VCaP (cell line): Measurements from ENCODE around the gene HOXA2.

Experiments used
- H3K27ac ChIP-seq: fragments of 450-650 bp; 2 replicates; pipeline ENCODE4 v1.5.1; 2017
- TF ChIP-seq, protein P1 (sequence below): fragments of 450-650 bp; conservative IDR thresholded peaks from 2 replicates; pipeline ENCODE4 v1.5.1; 2017; ENCODE audit warnings: mild to moderate bottlenecking, moderate library complexity

The HOXA2 gene

GRCh38 chr7:27143023-27143949 lies 40.8 kb upstream of the HOXA2 start, which contains the start of gene HOXA5:
TSS of gene HOXA5 (minus strand) at chr7:27143681. CDS start at chr7:27143607, 74 bp downstream.
- H3K27ac ChIP-seq: no peak within 1 kb of the TSS
- TF ChIP-seq, protein P1, sequence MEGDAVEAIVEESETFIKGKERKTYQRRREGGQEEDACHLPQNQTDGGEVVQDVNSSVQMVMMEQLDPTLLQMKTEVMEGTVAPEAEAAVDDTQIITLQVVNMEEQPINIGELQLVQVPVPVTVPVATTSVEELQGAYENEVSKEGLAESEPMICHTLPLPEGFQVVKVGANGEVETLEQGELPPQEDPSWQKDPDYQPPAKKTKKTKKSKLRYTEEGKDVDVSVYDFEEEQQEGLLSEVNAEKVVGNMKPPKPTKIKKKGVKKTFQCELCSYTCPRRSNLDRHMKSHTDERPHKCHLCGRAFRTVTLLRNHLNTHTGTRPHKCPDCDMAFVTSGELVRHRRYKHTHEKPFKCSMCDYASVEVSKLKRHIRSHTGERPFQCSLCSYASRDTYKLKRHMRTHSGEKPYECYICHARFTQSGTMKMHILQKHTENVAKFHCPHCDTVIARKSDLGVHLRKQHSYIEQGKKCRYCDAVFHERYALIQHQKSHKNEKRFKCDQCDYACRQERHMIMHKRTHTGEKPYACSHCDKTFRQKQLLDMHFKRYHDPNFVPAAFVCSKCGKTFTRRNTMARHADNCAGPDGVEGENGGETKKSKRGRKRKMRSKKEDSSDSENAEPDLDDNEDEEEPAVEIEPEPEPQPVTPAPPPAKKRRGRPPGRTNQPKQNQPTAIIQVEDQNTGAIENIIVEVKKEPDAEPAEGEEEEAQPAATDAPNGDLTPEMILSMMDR: no peak

GRCh38 chr7:27142580-27143022 lies 40.1 kb upstream of the HOXA2 start:
- TF ChIP-seq, protein P1: no peak
- H3K27ac ChIP-seq: no peak overlapping the region

DNA sequence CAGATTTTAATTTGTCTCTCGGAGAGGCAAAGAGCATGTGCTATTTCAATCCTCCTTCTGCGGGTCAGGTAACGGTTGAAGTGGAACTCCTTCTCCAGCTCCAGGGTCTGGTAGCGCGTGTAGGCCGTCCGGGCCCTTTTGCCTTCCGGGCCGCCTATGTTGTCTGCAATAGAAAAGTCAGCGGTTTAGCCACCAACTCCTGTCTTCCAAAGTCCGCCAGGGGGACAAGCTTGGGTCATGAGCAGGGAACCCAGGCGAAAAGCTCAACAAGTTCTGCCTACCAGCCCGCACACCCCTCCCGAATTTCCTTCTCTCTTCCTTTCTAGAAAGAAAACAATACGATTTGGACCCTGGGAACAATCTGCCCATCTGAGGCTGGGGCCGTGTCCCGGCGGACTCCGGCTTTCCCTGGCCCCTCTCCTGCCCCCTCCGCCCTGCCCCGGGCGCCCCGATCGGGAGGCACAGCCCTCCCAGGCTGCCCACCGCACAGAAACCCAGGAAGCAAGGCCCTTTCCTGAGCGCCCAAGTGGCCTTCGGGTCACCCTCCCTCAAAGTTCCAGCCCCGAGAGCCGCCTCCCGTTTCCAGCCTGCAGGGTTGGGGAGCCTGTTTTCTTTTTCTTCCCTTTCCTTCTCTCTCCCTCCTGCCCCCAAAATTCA lies 39.6 kb upstream of the HOXA2 start:
- H3K27ac ChIP-seq: no peak overlapping the region
- TF ChIP-seq, protein P1: no peak

DNA sequence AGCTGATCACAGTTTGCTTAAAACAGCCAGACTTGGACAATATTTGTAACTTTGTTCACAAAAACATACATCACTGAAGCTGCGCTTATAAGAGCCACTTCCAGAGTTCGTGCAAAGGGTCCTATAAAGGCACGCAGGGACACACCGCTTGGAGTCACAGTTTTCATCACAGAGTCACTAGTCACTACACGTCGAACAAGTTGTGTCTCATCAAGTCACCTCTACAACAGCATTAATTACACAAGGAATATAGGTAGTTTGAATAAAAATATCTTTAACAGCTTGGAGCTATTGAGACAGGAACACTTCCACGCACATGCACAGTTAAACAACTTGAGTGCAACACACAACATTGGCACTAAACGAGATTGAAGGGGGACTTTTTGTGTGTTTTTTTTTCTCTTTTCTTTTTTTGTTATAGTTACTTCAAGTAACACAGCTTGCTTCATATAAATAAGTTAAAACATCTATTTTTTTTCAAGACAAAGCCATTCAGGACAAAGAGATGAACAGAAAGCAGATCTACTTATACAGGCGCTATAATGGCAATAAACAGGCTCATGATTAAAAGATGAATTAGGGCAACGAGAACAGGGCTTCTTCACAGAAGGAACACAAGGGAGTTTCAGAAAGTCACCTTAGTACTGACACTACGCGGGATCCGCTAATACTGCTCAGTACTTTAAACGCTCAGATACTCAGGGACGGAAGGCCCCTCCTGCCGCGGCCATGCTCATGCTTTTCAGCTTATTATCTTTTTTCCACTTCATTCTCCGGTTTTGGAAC lies 38.8 kb upstream of the HOXA2 start:
- no peak overlapping the region for H3K27ac ChIP-seq

DNA sequence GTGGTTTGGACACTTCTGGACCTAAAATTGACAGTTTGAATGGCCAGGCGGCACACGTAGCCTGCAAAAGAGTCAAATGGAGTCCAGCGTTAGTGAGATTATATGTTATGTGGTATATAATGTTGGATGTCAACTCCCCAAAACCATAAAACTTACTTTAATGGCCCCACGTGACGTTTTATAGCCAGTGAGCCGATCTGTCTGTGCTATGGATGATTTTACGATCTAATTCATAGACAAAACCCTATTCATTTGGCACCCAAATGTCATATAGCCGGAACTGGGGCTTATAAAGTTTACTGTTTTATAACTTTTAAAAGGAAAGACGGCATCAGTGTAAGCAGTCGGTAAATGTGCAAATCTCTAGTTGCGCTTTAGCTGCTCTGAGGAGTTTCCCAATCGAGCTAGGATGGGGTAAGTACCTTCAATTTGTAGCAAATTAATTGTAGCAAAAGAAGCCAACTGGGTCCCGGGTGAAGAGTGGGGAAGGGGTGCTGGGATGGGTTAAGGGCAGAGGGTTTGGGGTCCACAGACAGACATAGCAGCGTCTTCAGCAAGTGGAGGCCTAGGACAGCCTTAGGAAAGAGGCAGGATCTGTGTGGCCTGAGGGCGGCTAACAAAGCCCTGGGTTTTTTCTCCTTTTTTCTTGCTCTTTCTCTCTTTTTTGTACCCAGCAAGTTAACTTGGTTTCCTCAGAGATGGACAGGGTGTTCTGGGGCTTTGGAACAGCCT lies 37.8 kb upstream of the HOXA2 start:
- no peak overlapping the region for H3K27ac ChIP-seq
- TF ChIP-seq, protein P1: no peak

More for the DNA sequence above, 38.8 kb upstream of the HOXA2 start:
- TF ChIP-seq, protein P1: no peak

DNA sequence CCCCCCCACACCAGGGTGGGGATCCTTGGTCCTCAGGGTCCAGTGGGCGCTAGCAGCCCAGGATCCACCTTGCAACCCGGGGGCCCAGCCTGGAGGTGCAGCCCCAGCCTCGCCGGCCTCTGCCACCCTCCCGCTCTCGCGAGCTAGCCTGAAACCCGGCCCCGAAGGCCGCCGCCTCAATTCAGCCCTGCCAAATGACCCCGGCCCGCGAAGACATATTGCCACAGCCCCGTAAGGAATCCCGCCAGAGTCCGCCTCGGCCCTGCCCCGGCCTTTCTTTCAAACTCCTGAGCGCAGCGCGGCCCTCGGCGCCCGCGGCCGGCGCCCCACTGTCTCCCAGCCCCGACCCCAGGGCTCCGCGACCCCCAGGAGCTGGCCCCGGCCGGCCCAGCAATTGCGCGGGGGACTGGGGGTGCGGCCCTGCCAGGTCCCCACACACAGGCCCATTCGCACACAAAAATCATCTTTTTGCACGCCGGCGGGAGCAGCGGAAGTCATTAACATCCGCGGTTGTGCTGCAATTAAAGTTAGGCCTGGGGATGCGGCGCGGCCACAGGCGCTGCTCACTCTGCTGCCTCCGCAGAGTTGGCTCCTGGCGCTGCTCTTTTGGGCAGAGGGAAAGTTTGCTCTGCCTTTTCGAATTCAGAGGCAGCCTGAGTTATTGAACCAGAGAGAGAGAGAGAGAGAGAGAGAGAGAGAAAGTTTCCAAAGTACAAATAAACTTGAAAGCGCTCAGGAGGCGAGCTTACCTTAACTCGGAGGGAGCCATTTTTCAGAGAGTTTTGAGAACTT lies 37.0 kb upstream of the HOXA2 start:
- TF ChIP-seq, protein P1: no peak

More for the DNA sequence above, 37.0 kb upstream of the HOXA2 start:
- no peak overlapping the region for H3K27ac ChIP-seq
